ENCODE measurements around the gene ZCCHC24.
"Not testable (repeated sequence)": the region's sequence is repeated elsewhere in the genome, so short reads cannot be mapped to it uniquely, and the experiment has no call there.

ZCCHC24 gene

GRCh38 chr10:79472951-79473350 is 27.5 kb upstream of the ZCCHC24 start:
- no peak for DNase-seq (ENCODE audit: low spot score)

GRCh38 chr10:79472449-79472848 is 27.0 kb upstream of the ZCCHC24 start:
- no peak for DNase-seq (ENCODE audit: low spot score)

- no peak for DNase-seq (ENCODE audit: low spot score)
Observed at GRCh38 chr10:79471776-79472175, 26.4 kb upstream of the ZCCHC24 start.

GRCh38 chr10:79470096-79470495 is 24.7 kb upstream of the ZCCHC24 start:
- no peak for DNase-seq (ENCODE audit: low spot score)

GRCh38 chr10:79468841-79469585 is 23.6 kb upstream of the ZCCHC24 start:
- no peak for DNase-seq (ENCODE audit: low spot score)

- DNase-seq (ENCODE audit: low spot score), result no peak
Observed at GRCh38 chr10:79468015-79468560, 22.7 kb upstream of the ZCCHC24 start.

- no peak for DNase-seq (ENCODE audit: low spot score)
Observed at GRCh38 chr10:79465341-79465740, 19.9 kb upstream of the ZCCHC24 start.

- no peak for DNase-seq (ENCODE audit: low spot score)
Observed at GRCh38 chr10:79463578-79464496, 18.4 kb upstream of the ZCCHC24 start.

GRCh38 chr10:79460687-79461086 is 15.3 kb upstream of the ZCCHC24 start:
- no peak for DNase-seq (ENCODE audit: low spot score)

- no peak for DNase-seq (ENCODE audit: low spot score)
Observed at GRCh38 chr10:79459243-79459642, 13.8 kb upstream of the ZCCHC24 start.

GRCh38 chr10:79458483-79458882 is 13.1 kb upstream of the ZCCHC24 start:
- DNase-seq (ENCODE audit: low spot score), result no peak

GRCh38 chr10:79457256-79457785 is 11.9 kb upstream of the ZCCHC24 start:
- DNase-seq (ENCODE audit: low spot score), result no peak

GRCh38 chr10:79454259-79454658 is 8.8 kb upstream of the ZCCHC24 start:
- DNase-seq (ENCODE audit: low spot score), result no peak

- no peak for DNase-seq (ENCODE audit: low spot score)
Observed at GRCh38 chr10:79453392-79453791, 8.0 kb upstream of the ZCCHC24 start.

GRCh38 chr10:79452174-79452611 is 6.8 kb upstream of the ZCCHC24 start:
- no peak for DNase-seq (ENCODE audit: low spot score)

GRCh38 chr10:79451046-79451699 is 5.7 kb upstream of the ZCCHC24 start:
- DNase-seq (ENCODE audit: low spot score), result no peak

- DNase-seq (ENCODE audit: low spot score), result no peak
Observed at GRCh38 chr10:79449181-79450146, 4.0 kb upstream of the ZCCHC24 start.

- DNase-seq (ENCODE audit: low spot score), result no peak
Observed at GRCh38 chr10:79448732-79449049, 3.3 kb upstream of the ZCCHC24 start.

- no peak for DNase-seq (ENCODE audit: low spot score)
Observed at GRCh38 chr10:79447911-79448731, 2.7 kb upstream of the ZCCHC24 start.

GRCh38 chr10:79447249-79447648 is 1.8 kb upstream of the ZCCHC24 start:
- DNase-seq (ENCODE audit: low spot score), result not testable (repeated sequence)

Data from CD4-positive, alpha-beta T cell treated with Interleukin-2 at 100 ng/mL for 4 hours (primary cell).